Osteocyte (in vitro differentiated cells): ENCODE results near the gene NUDT5. TPM values are rescaled to one million over a fixed set of nuclear protein-coding genes. Genes with fewer than 3 reads are reported as not detected.

ENCODE experiments used
- DNase-seq: peaks from one replicate; pipeline ENCODE4 v3.0.0; 2021; ENCODE audit warnings: mixed read lengths; ENCODE audit not compliant: unreplicated experiment; ENCODE audit errors: extremely low spot score
- H3K27ac Mint-ChIP-seq: one replicate; pipeline ENCODE4 v1.8.0; 2021; ENCODE audit warnings: mild to moderate bottlenecking, mixed read lengths; ENCODE audit not compliant: unreplicated experiment
- H3K27me3 Mint-ChIP-seq: one replicate; pipeline ENCODE4 v1.8.0; 2021; ENCODE audit warnings: mixed read lengths; ENCODE audit not compliant: unreplicated experiment
- H3K36me3 Mint-ChIP-seq: one replicate; pipeline ENCODE4 v1.8.0; 2021; ENCODE audit warnings: mixed read lengths; ENCODE audit not compliant: unreplicated experiment
- H3K4me1 Mint-ChIP-seq: one replicate; pipeline ENCODE4 v1.8.0; 2021; ENCODE audit warnings: mixed read lengths; ENCODE audit not compliant: unreplicated experiment
- H3K4me3 Mint-ChIP-seq: one replicate; pipeline ENCODE4 v1.8.0; 2021; ENCODE audit warnings: mild to moderate bottlenecking, moderate library complexity, mixed read lengths; ENCODE audit not compliant: unreplicated experiment
- H3K9me3 Mint-ChIP-seq: one replicate; pipeline ENCODE4 v1.8.0; 2021; ENCODE audit warnings: mixed read lengths; ENCODE audit not compliant: unreplicated experiment
- microRNA-seq: library from miRNA; unstranded; fragments of <30 nt; microRNA quantifications from one replicate; pipeline ENCODE4 v1.1.0, GENCODE V29; 2020; ENCODE audit not compliant: unreplicated experiment
- total RNA-seq: library from RNA; stranded (reverse); gene quantifications from 2 replicates; pipeline ENCODE4 v1.2.1, GENCODE V29; 2021
- TF ChIP-seq, protein P1 (sequence below): fragments of 200-600 bp; sonication (generic); IDR thresholded peaks from 2 replicates; pipeline ENCODE4 v1.5.0; 2021; ENCODE audit warnings: antibody characterized with exemption, mild to moderate bottlenecking, moderate library complexity

The NUDT5 gene
- total RNA-seq, 1 donor from 2014 or later = 56.2 TPM

GRCh38 chr10:12135631-12136030 lies 60.1 kb downstream of the NUDT5 start:
- Mint-ChIP-seq H3K9me3 (no peaks in the 10 kb centered on the region), H3K4me1 (peaks cover 1% of the 10 kb centered on the region), H3K27ac (no peak overlapping the region), H3K36me3 (peaks cover 27% of the 10 kb centered on the region), H3K4me3 (no peak overlapping the region), H3K27me3 (no peaks in the 10 kb centered on the region)
- TF ChIP-seq, protein P1, sequence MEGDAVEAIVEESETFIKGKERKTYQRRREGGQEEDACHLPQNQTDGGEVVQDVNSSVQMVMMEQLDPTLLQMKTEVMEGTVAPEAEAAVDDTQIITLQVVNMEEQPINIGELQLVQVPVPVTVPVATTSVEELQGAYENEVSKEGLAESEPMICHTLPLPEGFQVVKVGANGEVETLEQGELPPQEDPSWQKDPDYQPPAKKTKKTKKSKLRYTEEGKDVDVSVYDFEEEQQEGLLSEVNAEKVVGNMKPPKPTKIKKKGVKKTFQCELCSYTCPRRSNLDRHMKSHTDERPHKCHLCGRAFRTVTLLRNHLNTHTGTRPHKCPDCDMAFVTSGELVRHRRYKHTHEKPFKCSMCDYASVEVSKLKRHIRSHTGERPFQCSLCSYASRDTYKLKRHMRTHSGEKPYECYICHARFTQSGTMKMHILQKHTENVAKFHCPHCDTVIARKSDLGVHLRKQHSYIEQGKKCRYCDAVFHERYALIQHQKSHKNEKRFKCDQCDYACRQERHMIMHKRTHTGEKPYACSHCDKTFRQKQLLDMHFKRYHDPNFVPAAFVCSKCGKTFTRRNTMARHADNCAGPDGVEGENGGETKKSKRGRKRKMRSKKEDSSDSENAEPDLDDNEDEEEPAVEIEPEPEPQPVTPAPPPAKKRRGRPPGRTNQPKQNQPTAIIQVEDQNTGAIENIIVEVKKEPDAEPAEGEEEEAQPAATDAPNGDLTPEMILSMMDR = no peak
- no peak for DNase-seq

DNA sequence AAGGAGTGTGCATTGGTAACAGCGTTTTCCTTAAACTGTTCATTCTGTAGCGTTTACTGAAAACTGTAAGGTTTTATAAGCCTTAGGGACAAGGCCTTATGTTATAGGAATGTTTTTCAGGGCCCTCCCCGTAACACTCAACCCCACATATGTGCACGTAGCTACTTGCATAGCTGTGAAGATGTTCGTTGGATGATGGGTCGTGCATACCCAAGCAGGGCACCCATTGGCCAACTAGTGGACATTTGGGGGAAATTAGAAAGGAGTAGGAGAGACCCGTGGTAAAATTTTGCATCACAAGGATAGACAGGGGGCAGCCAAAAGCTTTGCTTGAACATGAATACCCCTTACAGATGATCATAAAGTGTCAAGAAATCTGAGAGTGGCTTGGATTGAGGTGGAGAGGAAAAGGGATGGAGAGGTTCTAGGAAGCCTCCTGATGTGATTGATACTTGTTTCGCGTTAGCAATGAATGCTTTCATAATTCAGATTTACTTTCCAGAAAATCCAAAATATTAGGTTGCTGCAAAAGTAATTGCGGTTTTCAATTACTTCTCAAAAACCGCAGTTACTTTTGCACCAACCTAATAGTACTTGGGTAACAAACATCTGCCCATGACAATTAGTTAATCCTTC lies 65.3 kb downstream of the NUDT5 start:
- Mint-ChIP-seq H3K27me3 (no peaks in the 10 kb centered on the region), H3K27ac (peak overlapping the region; percentile 76), H3K9me3 (no peaks in the 10 kb centered on the region), H3K4me3 (peak overlapping the region; percentile 82), H3K36me3 (peaks cover 7% of the 10 kb centered on the region), H3K4me1 (peaks cover 12% of the 10 kb centered on the region)
- TF ChIP-seq, protein P1 = peak; percentile 68
- no peak for DNase-seq

DNA sequence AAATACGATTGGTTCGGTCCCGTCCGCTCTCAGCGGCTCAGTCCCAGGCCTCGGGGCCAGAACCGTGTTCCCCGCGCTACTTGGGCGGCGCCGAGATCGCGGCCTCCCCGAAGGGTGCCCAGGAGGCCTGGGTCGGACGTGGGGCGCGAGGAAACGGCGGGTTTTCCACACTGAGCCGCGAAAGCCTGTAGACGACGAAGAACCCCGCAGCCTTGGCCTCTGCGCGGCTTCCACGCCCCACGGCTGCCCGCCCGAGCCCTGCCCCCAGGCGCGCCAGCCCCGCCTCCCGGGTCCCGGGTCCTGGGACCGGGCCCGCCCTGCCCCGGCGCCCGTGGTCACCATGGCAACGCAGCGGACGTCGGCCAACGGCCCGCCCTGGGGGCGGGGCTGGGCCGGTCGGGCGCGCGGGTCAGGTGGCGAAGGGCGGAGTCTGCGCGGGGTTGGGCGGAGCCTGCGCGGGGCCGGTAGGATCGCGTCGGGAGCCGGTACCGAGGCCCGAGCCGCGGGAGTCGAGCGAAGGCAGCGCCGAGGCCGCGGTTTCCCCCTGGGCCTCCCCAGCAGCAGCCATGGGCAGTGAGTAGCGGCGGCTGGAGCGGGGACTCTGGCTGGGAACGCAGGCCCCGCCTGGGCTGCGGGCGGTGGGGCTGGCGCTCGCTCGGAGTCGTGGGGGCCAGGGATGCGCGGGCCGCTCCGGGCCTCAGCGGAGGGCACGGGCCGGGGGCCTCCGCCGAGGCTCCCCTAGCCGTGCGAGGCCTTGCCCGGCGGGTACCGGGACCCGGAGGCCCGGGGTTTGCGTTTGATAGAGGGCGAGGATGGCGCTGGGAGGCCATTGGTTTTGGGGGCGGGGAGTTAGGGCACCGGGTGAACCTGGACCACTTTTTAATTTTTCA lies 66.2 kb downstream of the NUDT5 start, which contains the start of gene SEC61A2:
Gene SEC61A2, plus strand, starts transcription at position 456 of the 890 bp plus-strand sequence. Its CDS starts 111 bp downstream, at position 567.
- Mint-ChIP-seq H3K36me3 (peaks cover 5% of the 10 kb centered on the region), H3K4me3 (peak within 1 kb of the TSS; percentile 82), H3K27ac (peak within 1 kb of the TSS; percentile 87), H3K4me1 (peaks cover 12% of the 10 kb centered on the region), H3K27me3 (no peaks in the 10 kb centered on the region), H3K9me3 (no peaks in the 10 kb centered on the region)
- TF ChIP-seq, protein P1 = no peak
- peak; percentile 99 for DNase-seq

DNA sequence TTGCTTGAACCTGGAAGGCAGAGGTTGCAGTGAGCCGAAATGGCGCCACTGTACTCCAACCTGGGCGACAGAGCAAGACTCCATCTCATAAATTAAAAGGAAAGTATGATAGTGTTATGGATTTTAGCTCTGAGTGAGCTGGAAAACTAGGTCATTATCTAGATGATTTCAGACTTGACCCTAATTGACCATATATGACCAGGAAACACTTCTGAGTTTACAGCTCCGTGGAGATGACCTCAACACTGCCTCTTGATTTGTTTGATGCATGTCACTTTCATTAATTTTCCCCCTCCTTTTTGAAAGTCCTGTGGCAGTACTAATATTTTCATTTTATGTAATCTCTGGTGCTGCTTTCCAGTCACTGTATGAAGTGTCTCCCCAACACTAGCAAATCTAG lies 74.0 kb downstream of the NUDT5 start:
- Mint-ChIP-seq H3K36me3 (peaks cover 25% of the 10 kb centered on the region), H3K27ac (no peak overlapping the region), H3K4me1 (no peaks in the 10 kb centered on the region), H3K4me3 (no peak overlapping the region), H3K9me3 (no peaks in the 10 kb centered on the region), H3K27me3 (no peaks in the 10 kb centered on the region)
- DNase-seq = no peak
- TF ChIP-seq, protein P1 = no peak

Small RNAs within 50 kb of the gene (microRNA-seq; reads per million reads assigned to microRNA genes)
- not detected for gene MIR548AK

Other genes with a start within 250 kb of the NUDT5 start
- gene UPF2, start 153.1 kb downstream of the NUDT5 start, total RNA-seq = 19.4 and 20.5 TPM in 2 replicates
- gene DHTKD1, start 126.9 kb downstream of the NUDT5 start, total RNA-seq = 18.9 and 24.3 TPM in 2 replicates
- gene SEC61A2, start 66.2 kb downstream of the NUDT5 start, total RNA-seq = 12.0 and 13.9 TPM in 2 replicates
- gene CDC123, start 297 bp upstream of the NUDT5 start, total RNA-seq = 65.3 and 68.5 TPM in 2 replicates
- 13.7 and 15.8 TPM in 2 replicates for gene CAMK1D, start 153.7 kb upstream of the NUDT5 start, total RNA-seq